22Rv1 (cell line): ENCODE measurements around the gene IGF2BP2.

Source experiments
- H3K27ac ChIP-seq: fragments of 450-650 bp; 2 replicates; pipeline ENCODE4 v1.5.1; 2017
- CTCF ChIP-seq: fragments of 450-650 bp; IDR thresholded peaks from 2 replicates; pipeline ENCODE4 v1.5.1; 2017; ENCODE audit warnings: mild to moderate bottlenecking
- ZFX ChIP-seq: fragments of 450-650 bp; IDR thresholded peaks from 2 replicates; pipeline ENCODE4 v1.6.1; 2017; ENCODE audit warnings: antibody characterized with exemption, borderline replicate concordance

IGF2BP2 gene

GRCh38 chr3:185653949-185654757 lies 170.7 kb downstream of the IGF2BP2 start:
- H3K27ac ChIP-seq = no peak overlapping the region
- TF ChIP-seq ZFX = no peak
- TF ChIP-seq CTCF = no peak

- H3K27ac ChIP-seq = no peak overlapping the region
- TF ChIP-seq ZFX (no peak), CTCF (no peak)
Observed at GRCh38 chr3:185651971-185652370, 172.9 kb downstream of the IGF2BP2 start.

- H3K27ac ChIP-seq = no peak overlapping the region
- TF ChIP-seq ZFX (no peak), CTCF (no peak)
Observed at GRCh38 chr3:185649414-185649813, 175.4 kb downstream of the IGF2BP2 start.

GRCh38 chr3:185648396-185648795 lies 176.4 kb downstream of the IGF2BP2 start:
- H3K27ac ChIP-seq = no peak overlapping the region
- TF ChIP-seq CTCF (no peak), ZFX (no peak)

GRCh38 chr3:185647880-185648210 lies 177.0 kb downstream of the IGF2BP2 start:
- no peak for TF ChIP-seq CTCF
- TF ChIP-seq ZFX = no peak

GRCh38 chr3:185647134-185647879 lies 177.5 kb downstream of the IGF2BP2 start:
- H3K27ac ChIP-seq = no peak overlapping the region
- no peak for TF ChIP-seq CTCF

More at GRCh38 chr3:185647880-185648210, 177.0 kb downstream of the IGF2BP2 start:
- H3K27ac ChIP-seq = no peak overlapping the region
